Neural crest cell (in vitro differentiated cells): ENCODE measurements around the gene EEPD1. TPM values are rescaled to one million over a fixed set of nuclear protein-coding genes. Genes with fewer than 3 reads are reported as not detected.

Experiments used
- DNase-seq: peaks from one replicate; pipeline ENCODE4 v3.0.0; 2021; ENCODE audit warnings: low read depth, mixed read lengths, low spot score
- H3K27ac Mint-ChIP-seq: one replicate; pipeline ENCODE4 v1.8.0; 2021; ENCODE audit warnings: mild to moderate bottlenecking, mixed read lengths; ENCODE audit not compliant: unreplicated experiment
- H3K27me3 Mint-ChIP-seq: 2 replicates; pipeline ENCODE4 v1.8.0; 2021; ENCODE audit warnings: low read depth, mild to moderate bottlenecking, mixed read lengths
- H3K36me3 Mint-ChIP-seq: 2 replicates; pipeline ENCODE4 v1.8.0; 2021; ENCODE audit warnings: low read depth, mild to moderate bottlenecking, mixed read lengths
- H3K4me1 Mint-ChIP-seq: 2 replicates; pipeline ENCODE4 v1.8.0; 2021; ENCODE audit warnings: mixed read lengths
- H3K4me3 Mint-ChIP-seq: one replicate; pipeline ENCODE4 v1.8.0; 2021; ENCODE audit warnings: mild to moderate bottlenecking, mixed read lengths
- H3K9me3 Mint-ChIP-seq: 2 replicates; pipeline ENCODE4 v1.8.0; 2021; ENCODE audit warnings: mixed read lengths
- total RNA-seq: library from RNA; stranded (reverse); gene quantifications from 2 replicates; pipeline ENCODE4 v1.2.1, GENCODE V29; 2021
- TF ChIP-seq, protein P1 (sequence below): fragments of 200-600 bp; sonication (generic); conservative IDR thresholded peaks from 2 replicates; pipeline ENCODE4 v1.5.0; 2021; ENCODE audit warnings: antibody characterized with exemption, mild to moderate bottlenecking

EEPD1 gene
- total RNA-seq, 1 donor from 2014 or later, result 5.5 TPM

DNA sequence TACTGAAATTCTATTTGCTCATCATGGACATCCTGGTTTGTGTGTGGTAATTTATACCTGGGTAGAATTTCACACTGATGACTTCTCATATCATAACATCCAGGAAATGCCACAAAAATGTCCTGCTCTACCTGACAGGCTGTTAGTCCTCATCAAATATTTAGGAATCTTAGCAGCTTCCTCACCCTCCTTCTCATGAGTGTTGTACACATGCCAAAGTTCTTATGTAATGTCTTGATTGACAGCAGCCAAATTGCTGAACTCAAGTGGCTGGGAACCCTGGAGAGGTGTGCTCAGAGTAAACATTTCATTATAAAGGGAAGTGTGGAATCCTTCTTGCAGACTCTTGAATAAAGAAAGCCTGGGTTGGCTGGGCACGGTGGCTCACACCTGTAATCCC is 8.9 kb downstream of the EEPD1 start:
- no peaks in the 10 kb centered on the region for H3K36me3 Mint-ChIP-seq
- no peak overlapping the region for H3K27ac Mint-ChIP-seq
- peaks cover 6% of the 10 kb centered on the region for H3K4me1 Mint-ChIP-seq
- TF ChIP-seq, protein P1, sequence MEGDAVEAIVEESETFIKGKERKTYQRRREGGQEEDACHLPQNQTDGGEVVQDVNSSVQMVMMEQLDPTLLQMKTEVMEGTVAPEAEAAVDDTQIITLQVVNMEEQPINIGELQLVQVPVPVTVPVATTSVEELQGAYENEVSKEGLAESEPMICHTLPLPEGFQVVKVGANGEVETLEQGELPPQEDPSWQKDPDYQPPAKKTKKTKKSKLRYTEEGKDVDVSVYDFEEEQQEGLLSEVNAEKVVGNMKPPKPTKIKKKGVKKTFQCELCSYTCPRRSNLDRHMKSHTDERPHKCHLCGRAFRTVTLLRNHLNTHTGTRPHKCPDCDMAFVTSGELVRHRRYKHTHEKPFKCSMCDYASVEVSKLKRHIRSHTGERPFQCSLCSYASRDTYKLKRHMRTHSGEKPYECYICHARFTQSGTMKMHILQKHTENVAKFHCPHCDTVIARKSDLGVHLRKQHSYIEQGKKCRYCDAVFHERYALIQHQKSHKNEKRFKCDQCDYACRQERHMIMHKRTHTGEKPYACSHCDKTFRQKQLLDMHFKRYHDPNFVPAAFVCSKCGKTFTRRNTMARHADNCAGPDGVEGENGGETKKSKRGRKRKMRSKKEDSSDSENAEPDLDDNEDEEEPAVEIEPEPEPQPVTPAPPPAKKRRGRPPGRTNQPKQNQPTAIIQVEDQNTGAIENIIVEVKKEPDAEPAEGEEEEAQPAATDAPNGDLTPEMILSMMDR, result no peak
- H3K27me3 Mint-ChIP-seq, result no peaks in the 10 kb centered on the region
- DNase-seq, result no peak
- no peak overlapping the region for H3K4me3 Mint-ChIP-seq
- H3K9me3 Mint-ChIP-seq, result no peaks in the 10 kb centered on the region

DNA sequence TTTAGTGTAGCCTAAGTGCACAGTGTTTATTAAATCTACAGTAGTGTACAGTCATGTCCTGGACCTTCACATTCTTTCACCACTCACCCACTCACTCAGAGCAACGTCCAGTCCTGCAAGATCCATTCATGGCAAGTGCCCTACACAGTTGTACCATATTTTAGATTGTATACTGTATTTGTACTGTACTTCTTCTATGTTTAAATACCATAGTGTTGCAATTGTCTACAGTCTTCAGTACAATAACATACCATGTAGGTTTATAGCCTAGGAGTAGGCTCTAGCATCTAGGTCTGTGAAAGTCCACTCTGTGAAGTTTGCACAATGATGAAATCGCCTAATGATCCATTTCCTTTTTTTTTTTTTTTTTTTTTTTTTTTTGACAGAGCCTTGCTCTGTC is 12.0 kb downstream of the EEPD1 start:
- H3K4me1 Mint-ChIP-seq, result no peaks in the 10 kb centered on the region
- no peaks in the 10 kb centered on the region for H3K27me3 Mint-ChIP-seq
- no peak overlapping the region for H3K27ac Mint-ChIP-seq
- TF ChIP-seq, protein P1, result no peak
- no peak overlapping the region for H3K4me3 Mint-ChIP-seq
- no peaks in the 10 kb centered on the region for H3K36me3 Mint-ChIP-seq
- H3K9me3 Mint-ChIP-seq, result no peaks in the 10 kb centered on the region
- no peak for DNase-seq

DNA sequence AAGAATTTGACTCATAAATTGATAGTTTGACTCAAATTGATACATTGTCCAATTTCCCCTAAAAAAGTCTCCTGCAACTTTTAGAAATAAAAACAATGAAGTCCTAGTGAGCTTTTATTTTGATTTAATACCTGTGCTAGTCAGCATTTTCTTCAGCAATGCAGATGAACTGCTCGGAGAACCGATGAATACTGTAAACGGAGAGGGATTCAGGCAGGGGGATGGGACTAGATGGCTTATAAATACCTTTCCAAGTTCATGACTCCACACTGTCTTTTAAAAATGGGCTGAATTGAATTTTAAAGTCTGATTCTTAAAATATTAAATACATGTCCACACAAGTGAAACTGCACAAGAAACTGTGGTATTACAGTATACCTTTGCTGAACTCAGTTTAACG is 12.7 kb downstream of the EEPD1 start:
- TF ChIP-seq, protein P1, result no peak
- Mint-ChIP-seq H3K27me3 (no peaks in the 10 kb centered on the region), H3K27ac (no peak overlapping the region), H3K4me3 (no peak overlapping the region), H3K9me3 (no peaks in the 10 kb centered on the region), H3K4me1 (no peaks in the 10 kb centered on the region), H3K36me3 (peaks cover 2% of the 10 kb centered on the region)
- no peak for DNase-seq

DNA sequence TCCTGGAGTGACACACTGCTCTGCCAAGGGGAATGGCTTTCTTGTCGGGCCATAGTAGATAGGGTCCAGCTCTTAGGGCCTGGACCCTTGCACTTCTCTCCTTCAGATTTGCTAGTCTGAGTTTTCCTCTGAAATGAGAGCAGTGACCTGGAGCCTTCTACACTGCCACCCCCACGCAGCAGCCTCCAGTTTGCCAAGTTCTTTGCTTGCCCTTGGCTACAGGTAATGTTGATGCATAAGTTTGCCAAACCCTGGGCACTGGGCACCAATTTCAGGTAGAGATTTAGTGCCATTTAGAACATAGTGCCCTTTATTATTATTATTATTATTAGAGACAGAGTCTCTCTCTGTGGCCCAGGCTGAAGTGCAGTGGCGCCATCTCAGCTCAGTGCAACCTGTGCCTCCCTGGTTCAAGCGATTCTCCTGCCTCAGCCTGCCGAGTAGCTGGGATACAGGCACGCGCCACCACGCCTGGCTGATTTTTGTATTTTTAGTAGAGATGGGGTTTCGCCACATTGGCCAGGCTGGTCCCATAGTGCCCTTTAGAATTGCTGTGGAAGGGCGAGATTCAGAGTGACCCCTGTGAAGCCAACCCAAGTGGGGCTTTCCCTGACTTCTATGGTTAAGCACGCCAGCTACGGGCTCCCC is 14.5 kb downstream of the EEPD1 start:
- Mint-ChIP-seq H3K9me3 (no peaks in the 10 kb centered on the region), H3K4me1 (no peaks in the 10 kb centered on the region), H3K27me3 (no peaks in the 10 kb centered on the region), H3K4me3 (no peak overlapping the region), H3K27ac (no peak overlapping the region), H3K36me3 (peaks cover 2% of the 10 kb centered on the region)
- no peak for DNase-seq
- TF ChIP-seq, protein P1, result no peak

DNA sequence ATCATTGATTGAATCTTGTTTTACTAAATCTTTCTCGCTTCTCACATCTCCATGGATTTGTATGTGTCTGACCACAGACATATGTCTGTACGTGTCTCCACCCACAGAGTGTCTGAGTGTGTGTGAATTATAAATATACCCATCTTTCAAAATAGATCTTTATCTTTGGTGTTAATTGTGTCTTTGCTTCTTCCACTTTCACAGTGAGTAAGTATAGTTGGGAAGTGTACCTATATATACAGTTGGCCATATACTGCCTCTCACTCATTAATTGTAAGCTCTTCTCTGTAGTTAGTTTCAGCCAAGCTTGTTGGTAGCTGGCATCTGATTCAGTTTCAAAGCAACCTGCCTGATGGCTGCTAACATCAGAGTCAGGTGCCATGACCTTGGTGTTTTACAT is 18.4 kb downstream of the EEPD1 start:
- Mint-ChIP-seq H3K27ac (no peak overlapping the region), H3K9me3 (no peaks in the 10 kb centered on the region), H3K4me1 (no peaks in the 10 kb centered on the region), H3K27me3 (no peaks in the 10 kb centered on the region), H3K36me3 (peaks cover 5% of the 10 kb centered on the region), H3K4me3 (no peak overlapping the region)
- DNase-seq, result no peak
- TF ChIP-seq, protein P1, result no peak
